Karpas-422 (cell line): Measurements from ENCODE around the gene TOMM20. TPM values are rescaled to one million over a fixed set of nuclear protein-coding genes. Genes with fewer than 3 reads are reported as not detected.
A peak's percentile ranks its signal among the peaks of the same experiment; 100 is the strongest.
"Not testable (repeated sequence)": the region's sequence is repeated elsewhere in the genome, so short reads cannot be mapped to it uniquely, and the experiment has no call there.

Source experiments
- DNase-seq: peaks from one replicate; pipeline ENCODE4 v3.0.0-alpha.2; 2015
- H2AFZ ChIP-seq: fragments of 200-600 bp; sonication (generic); 2 replicates; pipeline ENCODE4 v1.6.1; 2014; ENCODE audit warnings: antibody characterized with exemption, low read length, mixed read lengths
- H3K27ac ChIP-seq: fragments of 200-600 bp; sonication (generic); 2 replicates; pipeline ENCODE4 v1.5.1; 2014; ENCODE audit warnings: mild to moderate bottlenecking, low read length, moderate library complexity
- H3K27me3 ChIP-seq: fragments of 200-600 bp; sonication (generic); 2 replicates; pipeline ENCODE4 v1.6.1; 2014; ENCODE audit warnings: low read length, mixed read lengths
- H3K36me3 ChIP-seq: fragments of 200-600 bp; sonication (generic); 2 replicates; pipeline ENCODE4 v1.6.1; 2014; ENCODE audit warnings: low read length, mixed read lengths; ENCODE audit not compliant: insufficient read depth
- H3K4me1 ChIP-seq: fragments of 200-600 bp; sonication (generic); 2 replicates; pipeline ENCODE4 v1.6.1; 2014; ENCODE audit warnings: mild to moderate bottlenecking, low read length, mixed read lengths
- H3K4me2 ChIP-seq: fragments of 200-600 bp; sonication (generic); 2 replicates; pipeline ENCODE4 v1.6.1; 2014; ENCODE audit warnings: low read length, low read depth, mild to moderate bottlenecking; ENCODE audit not compliant: poor library complexity, severe bottlenecking
- H3K4me3 ChIP-seq: fragments of 200-600 bp; sonication (generic); 2 replicates; pipeline ENCODE4 v1.5.1; 2014; ENCODE audit warnings: mild to moderate bottlenecking, antibody characterized with exemption, low read length, mixed read lengths
- H3K79me2 ChIP-seq: fragments of 200-600 bp; sonication (generic); 2 replicates; pipeline ENCODE4 v1.6.1; 2014; ENCODE audit warnings: mild to moderate bottlenecking, low read length, mixed read lengths
- H3K9ac ChIP-seq: fragments of 200-600 bp; sonication (generic); 2 replicates; pipeline ENCODE4 v1.6.0; 2014; ENCODE audit warnings: low read length
- H3K9me2 ChIP-seq: fragments of 200-600 bp; sonication (generic), shearing (Covaris generic); replicated peaks from 2 replicates; pipeline ENCODE4 v1.6.0; 2014; ENCODE audit warnings: mild to moderate bottlenecking, low read length, moderate library complexity; ENCODE audit not compliant: insufficient read depth
- H3K9me3 ChIP-seq: fragments of 300-700, 200-600 bp; sonication (generic); 2 replicates; pipeline ENCODE4 v1.6.1; 2014; ENCODE audit warnings: low read length, mixed read lengths
- H4K20me1 ChIP-seq: fragments of 200-600 bp; sonication (generic); 2 replicates; pipeline ENCODE4 v1.6.1; 2014; ENCODE audit warnings: mild to moderate bottlenecking, antibody characterized with exemption, low read length, low read depth; ENCODE audit not compliant: insufficient read depth
- total RNA-seq: library from RNA; depleted of rRNA; stranded (reverse); fragments of >200 nt; shearing (Covaris generic); gene quantifications from 2 replicates; pipeline ENCODE4 v1.2.3, GENCODE V29; 2014; ENCODE audit warnings: low replicate concordance

Gene TOMM20
- total RNA-seq, 1 experiment from 2014 or later: 113 TPM

GRCh38 chr1:235077163-235077540, 51.5 kb downstream of the TOMM20 start:
- no peak overlapping the region for H3K4me2 ChIP-seq
- no peak overlapping the region for H2AFZ ChIP-seq
- H3K9me3 ChIP-seq: no peaks in the 10 kb centered on the region
- no peak for DNase-seq
- no peaks in the 10 kb centered on the region for H4K20me1 ChIP-seq
- H3K36me3 ChIP-seq: no peaks in the 10 kb centered on the region
- no peaks in the 10 kb centered on the region for H3K27me3 ChIP-seq
- no peaks in the 10 kb centered on the region for H3K9me2 ChIP-seq
- H3K4me1 ChIP-seq: peaks cover 18% of the 10 kb centered on the region
- no peak overlapping the region for H3K4me3 ChIP-seq
- no peaks in the 10 kb centered on the region for H3K79me2 ChIP-seq
- H3K9ac ChIP-seq: no peak overlapping the region
- H3K27ac ChIP-seq: no peak overlapping the region

GRCh38 chr1:235076504-235077162, 52.0 kb downstream of the TOMM20 start:
- Histone ChIP-seq H3K27me3 (no peaks in the 10 kb centered on the region), H3K4me3 (no peak overlapping the region), H3K4me2 (no peak overlapping the region), H3K9ac (no peak overlapping the region), H3K36me3 (no peaks in the 10 kb centered on the region), H3K9me2 (no peaks in the 10 kb centered on the region), H3K27ac (no peak overlapping the region), H2AFZ (no peak overlapping the region), H3K9me3 (no peaks in the 10 kb centered on the region), H3K4me1 (peaks cover 18% of the 10 kb centered on the region), H4K20me1 (no peaks in the 10 kb centered on the region), H3K79me2 (no peaks in the 10 kb centered on the region)
- no peak for DNase-seq

- Histone ChIP-seq H3K27me3 (no peaks in the 10 kb centered on the region), H3K9ac (no peak overlapping the region), H4K20me1 (no peaks in the 10 kb centered on the region), H3K36me3 (no peaks in the 10 kb centered on the region), H3K9me2 (no peaks in the 10 kb centered on the region), H3K4me3 (no peak overlapping the region), H3K79me2 (no peaks in the 10 kb centered on the region), H3K27ac (no peak overlapping the region), H3K4me2 (peak overlapping the region; percentile 39), H3K4me1 (peaks cover 18% of the 10 kb centered on the region), H2AFZ (no peak overlapping the region), H3K9me3 (no peaks in the 10 kb centered on the region)
- DNase-seq: no peak
Measured at GRCh38 chr1:235075777-235076308, 52.8 kb downstream of the TOMM20 start.

DNA sequence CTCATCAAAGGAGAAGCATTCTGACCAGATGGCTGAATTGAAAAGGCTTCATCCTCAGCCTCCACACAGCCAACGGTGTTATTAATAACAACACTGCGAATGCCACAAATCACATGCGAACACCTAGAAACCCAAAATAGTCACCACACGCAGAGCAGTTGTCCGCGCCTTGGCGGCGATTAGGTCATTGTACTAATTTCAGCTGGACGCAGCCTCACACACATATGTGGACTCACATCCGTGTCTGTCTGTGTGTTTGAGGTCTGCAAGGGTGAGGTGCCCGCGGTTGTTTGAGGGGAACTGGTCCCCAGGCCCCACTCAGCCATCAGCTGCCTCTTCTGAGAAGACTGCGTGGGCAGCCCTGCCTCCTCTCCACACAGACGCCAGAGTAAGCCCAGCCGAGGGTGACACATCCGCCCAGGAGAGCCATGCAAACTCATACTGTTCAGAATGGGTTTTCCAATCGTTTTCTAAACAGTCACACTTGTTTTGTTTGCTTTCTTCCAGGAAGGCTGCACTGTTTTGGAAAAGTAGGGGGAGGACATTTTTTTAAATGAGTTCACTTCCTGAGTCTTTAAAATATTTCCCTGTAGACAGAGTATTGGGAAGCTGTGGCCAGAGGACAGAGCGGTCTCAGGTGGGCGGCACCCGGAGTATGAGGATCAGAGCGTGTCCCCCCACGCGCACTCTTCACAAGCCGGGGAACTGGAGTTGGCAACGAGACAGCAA, 53.4 kb downstream of the TOMM20 start:
- H3K4me3 ChIP-seq: no peak overlapping the region
- no peaks in the 10 kb centered on the region for H3K9me3 ChIP-seq
- no peaks in the 10 kb centered on the region for H3K27me3 ChIP-seq
- no peaks in the 10 kb centered on the region for H3K79me2 ChIP-seq
- H3K27ac ChIP-seq: no peak overlapping the region
- peaks cover 18% of the 10 kb centered on the region for H3K4me1 ChIP-seq
- no peaks in the 10 kb centered on the region for H3K9me2 ChIP-seq
- H3K9ac ChIP-seq: 0 out of 2 replicates have a peak overlapping the region, but pooled peaks have one; percentile 1
- no peaks in the 10 kb centered on the region for H4K20me1 ChIP-seq
- DNase-seq: peak; percentile 46
- H3K4me2 ChIP-seq: peak overlapping the region; percentile 39
- no peaks in the 10 kb centered on the region for H3K36me3 ChIP-seq
- H2AFZ ChIP-seq: peak overlapping the region; percentile 13; the same call in 1 of the 2 replicates

DNA sequence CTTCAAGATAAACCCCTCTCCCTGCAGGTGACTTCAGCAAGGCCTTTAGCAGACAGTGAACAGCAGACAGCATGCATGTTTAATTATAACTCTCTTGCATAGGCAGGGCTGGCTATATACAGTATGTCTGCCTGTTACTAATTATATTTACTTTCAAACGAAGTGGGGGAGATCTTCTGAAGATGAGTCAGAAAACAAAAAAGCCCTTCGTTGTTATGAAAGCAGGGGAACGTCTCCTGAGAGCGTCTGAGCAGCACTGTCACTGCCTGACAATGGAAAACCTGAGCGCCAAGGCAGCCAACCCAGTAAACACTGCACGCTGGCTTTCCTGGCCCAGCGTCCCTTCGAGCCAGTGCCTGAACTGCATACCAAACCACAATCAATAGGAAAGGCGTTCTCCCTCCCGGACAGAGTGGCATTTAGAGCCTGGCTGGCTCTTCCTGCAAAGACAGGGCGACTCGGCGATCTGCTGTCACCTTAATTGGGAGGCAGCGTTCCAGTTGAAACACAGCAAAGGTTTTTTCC, 54.1 kb downstream of the TOMM20 start:
- no peak overlapping the region for H3K4me3 ChIP-seq
- no peaks in the 10 kb centered on the region for H3K36me3 ChIP-seq
- H3K4me1 ChIP-seq: peaks cover 18% of the 10 kb centered on the region
- no peaks in the 10 kb centered on the region for H3K27me3 ChIP-seq
- H3K9me2 ChIP-seq: no peaks in the 10 kb centered on the region
- H2AFZ ChIP-seq: peak overlapping the region; percentile 13; the same call in 1 of the 2 replicates
- DNase-seq: no peak
- peak overlapping the region; percentile 39 for H3K4me2 ChIP-seq
- 0 out of 2 replicates have a peak overlapping the region, but pooled peaks have one; percentile 1 for H3K9ac ChIP-seq
- H3K9me3 ChIP-seq: no peaks in the 10 kb centered on the region
- H4K20me1 ChIP-seq: no peaks in the 10 kb centered on the region
- no peaks in the 10 kb centered on the region for H3K79me2 ChIP-seq
- no peak overlapping the region for H3K27ac ChIP-seq

DNA sequence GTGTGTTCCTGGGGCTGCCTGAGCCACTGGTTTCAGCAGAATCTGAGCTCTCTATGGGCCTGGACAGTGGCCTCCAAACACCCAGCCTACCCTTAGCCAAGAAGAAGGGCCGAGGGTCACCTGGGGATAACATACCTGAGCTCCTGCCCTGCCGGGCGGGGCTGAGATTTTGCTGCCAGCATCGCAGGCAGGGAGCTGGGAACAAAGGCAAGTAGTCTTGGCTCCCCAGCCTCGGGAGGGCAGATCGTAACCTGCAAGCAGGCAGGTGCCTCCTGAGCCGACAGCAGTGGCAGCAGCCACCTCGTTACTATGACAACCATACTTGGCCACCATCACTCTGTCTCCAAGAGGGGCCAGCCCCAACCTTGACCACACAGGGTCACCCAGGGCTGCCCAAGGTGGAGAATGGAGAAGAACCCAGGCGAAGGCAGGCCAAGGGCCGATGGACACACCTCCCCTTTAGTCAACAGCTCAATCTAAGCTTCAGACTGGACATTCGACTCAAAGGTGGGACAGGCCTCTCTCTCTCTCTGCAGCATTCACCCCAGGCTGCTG, 54.6 kb downstream of the TOMM20 start:
- Histone ChIP-seq H3K9me3 (no peaks in the 10 kb centered on the region), H3K27ac (no peak overlapping the region), H3K4me2 (no peak overlapping the region), H4K20me1 (no peaks in the 10 kb centered on the region), H3K79me2 (no peaks in the 10 kb centered on the region), H3K9ac (no peak overlapping the region), H3K27me3 (no peaks in the 10 kb centered on the region), H3K4me1 (peaks cover 18% of the 10 kb centered on the region), H3K9me2 (no peaks in the 10 kb centered on the region), H3K36me3 (no peaks in the 10 kb centered on the region), H3K4me3 (no peak overlapping the region), H2AFZ (no peak overlapping the region)
- no peak for DNase-seq

- Histone ChIP-seq H2AFZ (no peak overlapping the region), H3K4me3 (no peak overlapping the region), H3K27me3 (no peaks in the 10 kb centered on the region), H3K9me2 (no peaks in the 10 kb centered on the region), H3K9me3 (no peaks in the 10 kb centered on the region), H3K79me2 (no peaks in the 10 kb centered on the region), H3K36me3 (no peaks in the 10 kb centered on the region), H3K9ac (no peak overlapping the region), H3K4me1 (peaks cover 18% of the 10 kb centered on the region), H4K20me1 (no peaks in the 10 kb centered on the region), H3K27ac (no peak overlapping the region), H3K4me2 (no peak overlapping the region)
- DNase-seq: no peak
Measured at GRCh38 chr1:235073331-235073967, 55.2 kb downstream of the TOMM20 start.

DNA sequence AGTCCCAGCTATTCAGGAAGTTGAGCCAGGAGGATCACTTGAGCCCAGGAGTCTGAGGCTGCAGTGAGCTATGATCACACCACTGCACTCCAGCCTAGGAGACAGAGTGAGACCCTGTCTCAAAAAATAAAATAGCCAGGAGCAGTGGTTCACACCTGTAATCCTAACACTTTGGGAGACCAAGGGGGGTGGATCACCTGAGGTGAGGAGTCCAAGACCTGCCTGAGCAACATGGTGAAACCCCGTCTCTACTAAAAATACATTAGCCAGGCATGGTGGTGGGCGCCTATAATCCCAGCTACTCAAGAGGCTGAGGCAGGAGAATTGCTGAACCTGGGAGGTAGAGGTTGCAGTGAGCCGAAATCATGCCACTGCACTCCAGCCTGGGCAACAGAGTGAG, 56.1 kb downstream of the TOMM20 start:
- not testable (repeated sequence) for DNase-seq, H4K20me1 ChIP-seq, H3K4me3 ChIP-seq, H3K9ac ChIP-seq, H3K79me2 ChIP-seq, H3K4me2 ChIP-seq, H3K27me3 ChIP-seq, H3K9me2 ChIP-seq, H3K27ac ChIP-seq, H2AFZ ChIP-seq, H3K36me3 ChIP-seq, H3K9me3 ChIP-seq
- H3K4me1 ChIP-seq: peaks cover 18% of the 10 kb centered on the region
